GM12864 (cell line): Measurements from ENCODE around the gene RRH.

ENCODE experiments used
- DNase-seq: peaks from one replicate; pipeline ENCODE4 v3.0.0-alpha.2; 2011; ENCODE audit warnings: low read depth
- H3K4me3 ChIP-seq: 2 replicates; pipeline ENCODE4 v1.5.1; 2011; ENCODE audit warnings: mild to moderate bottlenecking, low read depth, low read length, control low read depth
- CTCF ChIP-seq: IDR thresholded peaks from 2 replicates; pipeline ENCODE4 v1.5.1; 2011; ENCODE audit warnings: low read depth, mild to moderate bottlenecking, moderate library complexity, low read length, control low read depth, inconsistent platforms; ENCODE audit errors: missing control alignments

The RRH gene

DNA sequence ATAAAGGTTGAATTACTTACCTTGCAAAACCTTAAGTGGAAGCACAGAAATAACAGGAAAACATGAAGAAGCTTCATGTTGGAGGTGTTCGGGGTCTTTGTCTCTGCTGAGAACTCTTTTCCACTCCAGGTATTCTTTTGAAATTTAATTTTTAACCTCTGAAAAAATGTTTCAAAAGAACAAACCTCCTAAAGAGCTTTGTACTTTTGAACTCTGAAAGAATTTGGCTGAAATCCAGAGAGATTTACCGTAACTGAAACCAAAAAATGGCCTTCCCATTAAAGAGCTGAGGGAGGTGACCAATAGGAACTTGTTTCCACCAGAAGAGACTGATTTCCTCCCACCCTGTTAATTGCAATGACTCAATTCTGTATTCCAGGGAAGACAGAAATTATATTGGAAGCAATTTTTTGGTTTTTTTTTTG is 25.9 kb upstream of the RRH start, which contains the start of gene CFI:
TSS of gene CFI (minus strand) at position 105 of the 425 bp plus-strand sequence. CDS start at position 77, 28 bp downstream.
- no peak for DNase-seq
- TF ChIP-seq CTCF, result no peak
- no peak within 1 kb of the TSS for H3K4me3 ChIP-seq

DNA sequence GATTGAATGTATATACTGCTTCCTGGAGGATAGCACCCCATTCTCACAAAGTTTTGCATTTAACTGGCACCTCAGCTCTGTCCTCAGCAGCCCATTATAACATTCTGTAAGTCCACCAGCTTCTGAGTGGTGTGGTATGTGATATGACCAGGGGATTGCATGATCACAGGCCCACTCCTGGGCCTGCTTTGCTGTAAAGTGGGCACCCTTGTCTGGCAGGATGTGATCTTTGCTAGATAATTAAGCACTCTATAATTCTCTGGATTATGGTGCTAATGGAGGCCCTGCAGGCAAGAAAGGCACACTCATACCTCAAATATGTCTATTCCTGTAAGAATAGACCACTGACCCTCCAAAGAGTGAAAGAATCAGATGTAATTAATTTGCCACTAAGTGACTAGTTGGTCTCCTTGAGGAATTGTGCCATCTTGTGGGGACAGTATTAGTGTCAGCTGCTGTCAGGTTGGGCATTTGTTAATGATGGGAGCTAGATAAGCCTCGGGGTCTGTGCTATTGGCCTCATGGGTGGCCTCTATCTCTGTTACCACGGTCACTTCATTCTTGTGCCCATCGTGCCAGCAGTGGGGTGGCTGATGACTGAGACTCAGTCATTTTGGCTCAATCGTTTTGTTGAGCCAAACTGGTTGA is 23.7 kb upstream of the RRH start:
- peak; percentile 36 for TF ChIP-seq CTCF
- DNase-seq, result peak; percentile 8
- no peak overlapping the region for H3K4me3 ChIP-seq

GRCh38 chr4:109809655-109810054 is 18.1 kb upstream of the RRH start:
- no peak overlapping the region for H3K4me3 ChIP-seq
- no peak for TF ChIP-seq CTCF
- DNase-seq, result no peak

GRCh38 chr4:109810552-109811387 is 17.0 kb upstream of the RRH start:
- no peak for TF ChIP-seq CTCF
- no peak for DNase-seq
- no peak overlapping the region for H3K4me3 ChIP-seq

DNA sequence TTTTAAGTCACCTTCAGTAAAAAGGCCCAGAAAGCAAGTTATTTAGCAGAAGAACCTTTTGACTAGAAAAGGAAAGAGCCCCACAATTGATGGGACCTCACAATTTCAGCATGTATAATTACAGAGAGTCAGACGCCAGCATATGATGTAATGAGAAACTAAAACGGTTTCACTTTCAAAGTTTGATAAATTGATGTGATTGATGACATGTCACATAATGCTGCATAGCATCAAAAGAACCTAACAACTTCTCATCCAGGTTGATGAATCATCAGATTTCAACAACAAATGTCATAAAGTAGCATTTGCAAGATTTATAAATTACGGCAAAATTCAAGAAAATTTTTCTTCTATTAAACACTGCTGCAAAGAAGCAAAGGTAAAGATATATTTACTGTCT is 16.1 kb upstream of the RRH start:
- no peak overlapping the region for H3K4me3 ChIP-seq
- no peak for TF ChIP-seq CTCF
- no peak for DNase-seq

- H3K4me3 ChIP-seq, result peak within 1 kb of the TSS; percentile 100
- no peak for TF ChIP-seq CTCF
- peak; percentile 86 for DNase-seq
These were observed 12.4 kb upstream of the RRH start, which contains the start of gene GAR1 for GRCh38 chr4:109815151-109816081. Gene GAR1, plus strand, starts transcription at chr4:109815762. Its CDS starts 403 bp downstream, at chr4:109816165.
